Measurements from ENCODE around the gene GOLGB1.

GRCh38 chr3:121651684-121652083 lies 97.9 kb downstream of the GOLGB1 start:
- TF ChIP-seq CTCF (conservative IDR thresholded peaks at IDR 0.05; ENCODE audit: low read depth, low read length), result no peak
- TF ChIP-seq RAD21 (IDR thresholded peaks at IDR 0.05; ENCODE audit: low read length), result no peak
- TF ChIP-seq POLR2A (IDR thresholded peaks at IDR 0.05; ENCODE audit: low read depth, low read length), result no peak
- no peak for TF ChIP-seq MAZ (IDR thresholded peaks at IDR 0.05; ENCODE audit: borderline replicate concordance, low read depth, low read length)
- no peak for TF ChIP-seq CHD1 (IDR thresholded peaks at IDR 0.05; ENCODE audit: low read depth, low read length)
- no peak for TF ChIP-seq SMC3 (IDR thresholded peaks at IDR 0.05; ENCODE audit: low read depth, low read length)
- TF ChIP-seq, protein P1, sequence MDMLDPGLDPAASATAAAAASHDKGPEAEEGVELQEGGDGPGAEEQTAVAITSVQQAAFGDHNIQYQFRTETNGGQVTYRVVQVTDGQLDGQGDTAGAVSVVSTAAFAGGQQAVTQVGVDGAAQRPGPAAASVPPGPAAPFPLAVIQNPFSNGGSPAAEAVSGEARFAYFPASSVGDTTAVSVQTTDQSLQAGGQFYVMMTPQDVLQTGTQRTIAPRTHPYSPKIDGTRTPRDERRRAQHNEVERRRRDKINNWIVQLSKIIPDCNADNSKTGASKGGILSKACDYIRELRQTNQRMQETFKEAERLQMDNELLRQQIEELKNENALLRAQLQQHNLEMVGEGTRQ (IDR thresholded peaks at IDR 0.05; ENCODE audit: low read depth, low read length), result no peak
- TF ChIP-seq MXI1 (IDR thresholded peaks at IDR 0.05; ENCODE audit: borderline replicate concordance, low read depth, low read length), result no peak
- no peak for TF ChIP-seq RCOR1 (IDR thresholded peaks at IDR 0.05; ENCODE audit: insufficient replicate concordance, low read length)
- TF ChIP-seq CEBPB (IDR thresholded peaks at IDR 0.05; ENCODE audit: low read depth, low read length), result no peak
- no peak for TF ChIP-seq BHLHE40 (IDR thresholded peaks at IDR 0.05; ENCODE audit: low read depth, low read length)
- TF ChIP-seq FOS (IDR thresholded peaks at IDR 0.05; ENCODE audit: low read depth, low read length), result no peak
- peak; percentile 90 for TF ChIP-seq MAFK (IDR thresholded peaks at IDR 0.05; ENCODE audit: low read depth, low read length)
